ENCODE results near the gene OTUD5.

Gene OTUD5

GRCh38 chrX:48997865-48998264, 40.5 kb upstream of the OTUD5 start:
- TF ChIP-seq CTCF (conservative IDR thresholded peaks at IDR 0.05; ENCODE audit: low read depth, low read length), result no peak
- DNase-seq (ENCODE audit: low read depth), result no peak
- no peak overlapping the region for H3K4me3 ChIP-seq (ENCODE audit: low read length)

GRCh38 chrX:48997455-48997854, 40.0 kb upstream of the OTUD5 start:
- DNase-seq (ENCODE audit: low read depth), result no peak
- no peak for TF ChIP-seq CTCF (conservative IDR thresholded peaks at IDR 0.05; ENCODE audit: low read depth, low read length)
- no peak overlapping the region for H3K4me3 ChIP-seq (ENCODE audit: low read length)

- DNase-seq (ENCODE audit: low read depth), result no peak
- no peak overlapping the region for H3K4me3 ChIP-seq (ENCODE audit: low read length)
- no peak for TF ChIP-seq CTCF (conservative IDR thresholded peaks at IDR 0.05; ENCODE audit: low read depth, low read length)
These were observed 39.6 kb upstream of the OTUD5 start for GRCh38 chrX:48996969-48997368.

- H3K4me3 ChIP-seq (ENCODE audit: low read length), result no peak overlapping the region
- TF ChIP-seq CTCF (conservative IDR thresholded peaks at IDR 0.05; ENCODE audit: low read depth, low read length), result no peak
- DNase-seq (ENCODE audit: low read depth), result no peak
These were observed 34.9 kb upstream of the OTUD5 start for GRCh38 chrX:48992341-48992740.

GRCh38 chrX:48989483-48989882, 32.1 kb upstream of the OTUD5 start:
- no peak for TF ChIP-seq CTCF (conservative IDR thresholded peaks at IDR 0.05; ENCODE audit: low read depth, low read length)
- no peak for DNase-seq (ENCODE audit: low read depth)
- no peak overlapping the region for H3K4me3 ChIP-seq (ENCODE audit: low read length)

GRCh38 chrX:48983896-48984295, 26.5 kb upstream of the OTUD5 start:
- no peak overlapping the region for H3K4me3 ChIP-seq (ENCODE audit: low read length)
- no peak for TF ChIP-seq CTCF (conservative IDR thresholded peaks at IDR 0.05; ENCODE audit: low read depth, low read length)
- DNase-seq (ENCODE audit: low read depth), result no peak

GRCh38 chrX:48983081-48983480, 25.7 kb upstream of the OTUD5 start:
- H3K4me3 ChIP-seq (ENCODE audit: low read length), result no peak overlapping the region
- TF ChIP-seq CTCF (conservative IDR thresholded peaks at IDR 0.05; ENCODE audit: low read depth, low read length), result no peak
- DNase-seq (ENCODE audit: low read depth), result no peak

Measured in retinal pigment epithelial cell (primary cell).